ENCODE data around the gene TSEN54. TPM values are rescaled to one million over a fixed set of nuclear protein-coding genes. Genes with fewer than 3 reads are reported as not detected.
"Not testable (repeated sequence)": the region's sequence is repeated elsewhere in the genome, so short reads cannot be mapped to it uniquely, and the experiment has no call there.

Gene TSEN54
- total RNA-seq, 1 donor from 2014 or later = 92.7 TPM

GRCh38 chr17:75518201-75518600 lies 1.9 kb downstream of the TSEN54 start:
- Histone ChIP-seq H3K27ac (no peak overlapping the region), H3K27me3 (no peaks in the 10 kb centered on the region), H3K36me3 (peaks cover 0 to 12% of the 10 kb centered on the region in 2 donors), H3K4me1 (peaks cover 16 to 24% of the 10 kb centered on the region in 2 donors), H3K9me3 (no peaks in the 10 kb centered on the region), H3K4me3 (no peak overlapping the region)
- intact Hi-C loops (cut with DNase I) = loop anchor here (10.0 kb wide), 1 partner anchor 483 kb away; no protein-coding TSS in a partner anchor
- no peak for TF ChIP-seq CTCF (IDR thresholded peaks at IDR 0.05)
- DNase-seq (ENCODE audit: low spot score in 2 of 2) = no peak

GRCh38 chr17:75518983-75519537 lies 2.7 kb downstream of the TSEN54 start:
- no peaks in the 10 kb centered on the region for H3K27me3 ChIP-seq
- intact Hi-C loops (cut with DNase I) = loop anchor here (10.0 kb wide), 1 partner anchor 484 kb away; no protein-coding TSS in a partner anchor
- no peak for DNase-seq (ENCODE audit: low spot score in 2 of 2)
- peaks cover 9 to 15% of the 10 kb centered on the region in 2 donors for H3K4me1 ChIP-seq
- no peaks in the 10 kb centered on the region for H3K9me3 ChIP-seq
- no peak overlapping the region for H3K27ac ChIP-seq
- peaks cover 0 to 12% of the 10 kb centered on the region in 2 donors for H3K36me3 ChIP-seq
- no peak overlapping the region for H3K4me3 ChIP-seq
- no peak for TF ChIP-seq CTCF (IDR thresholded peaks at IDR 0.05)

GRCh38 chr17:75520413-75520812 lies 4.1 kb downstream of the TSEN54 start:
- H3K27me3 ChIP-seq; H3K4me3 ChIP-seq; intact Hi-C loops (cut with DNase I); H3K9me3 ChIP-seq; H3K27ac ChIP-seq; DNase-seq (ENCODE audit: low spot score in 2 of 2): not testable (repeated sequence)
- peaks cover 0 to 12% of the 10 kb centered on the region in 2 donors for H3K36me3 ChIP-seq
- peaks cover 7 to 14% of the 10 kb centered on the region in 2 donors for H3K4me1 ChIP-seq

GRCh38 chr17:75521290-75521689 lies 5.0 kb downstream of the TSEN54 start:
- Histone ChIP-seq H3K4me1 (peaks cover 14% of the 10 kb centered on the region in 2 donors), H3K27me3 (no peaks in the 10 kb centered on the region), H3K36me3 (peaks cover 0 to 12% of the 10 kb centered on the region in 2 donors), H3K9me3 (no peaks in the 10 kb centered on the region), H3K27ac (no peak overlapping the region), H3K4me3 (no peak overlapping the region)
- no peak for TF ChIP-seq CTCF (IDR thresholded peaks at IDR 0.05)
- no peak for DNase-seq (ENCODE audit: low spot score in 2 of 2)
- intact Hi-C loops (cut with DNase I) = no loop called here

GRCh38 chr17:75521951-75522727 lies 5.8 kb downstream of the TSEN54 start:
- H3K27me3 ChIP-seq = no peaks in the 10 kb centered on the region
- H3K36me3 ChIP-seq = peaks cover 0 to 12% of the 10 kb centered on the region in 2 donors
- peaks cover 10 to 15% of the 10 kb centered on the region in 2 donors for H3K4me1 ChIP-seq
- intact Hi-C loops (cut with DNase I) = no loop called here
- H3K4me3 ChIP-seq = no peak overlapping the region
- DNase-seq (ENCODE audit: low spot score in 2 of 2) = no peak
- no peak overlapping the region for H3K27ac ChIP-seq
- no peak for TF ChIP-seq CTCF (IDR thresholded peaks at IDR 0.05)
- H3K9me3 ChIP-seq = no peaks in the 10 kb centered on the region

GRCh38 chr17:75523647-75524046 lies 7.3 kb downstream of the TSEN54 start:
- no peak for DNase-seq (ENCODE audit: low spot score in 2 of 2)
- peaks cover 4 to 11% of the 10 kb centered on the region in 2 donors for H3K4me1 ChIP-seq
- no peaks in the 10 kb centered on the region for H3K9me3 ChIP-seq
- H3K27me3 ChIP-seq = no peaks in the 10 kb centered on the region
- no peak overlapping the region for H3K4me3 ChIP-seq
- intact Hi-C loops (cut with DNase I) = loop anchor here (2.0 kb wide), 1 partner anchor 97 kb away; no protein-coding TSS in a partner anchor
- H3K36me3 ChIP-seq = peaks cover 0 to 12% of the 10 kb centered on the region in 2 donors
- no peak overlapping the region for H3K27ac ChIP-seq
- no peak for TF ChIP-seq CTCF (IDR thresholded peaks at IDR 0.05)

Measured in ascending aorta (tissue), 2 donors.